ENCODE data around the gene ZBTB17. TPM values are rescaled to one million over a fixed set of nuclear protein-coding genes. Genes with fewer than 3 reads are reported as not detected.

ZBTB17 gene
- total and polyA plus RNA-seq, 2 of the 8 experiments (the other 6 are each of a cell fraction or from before 2014, with no cell fraction given), result 24.7 to 36.2 TPM

DNA sequence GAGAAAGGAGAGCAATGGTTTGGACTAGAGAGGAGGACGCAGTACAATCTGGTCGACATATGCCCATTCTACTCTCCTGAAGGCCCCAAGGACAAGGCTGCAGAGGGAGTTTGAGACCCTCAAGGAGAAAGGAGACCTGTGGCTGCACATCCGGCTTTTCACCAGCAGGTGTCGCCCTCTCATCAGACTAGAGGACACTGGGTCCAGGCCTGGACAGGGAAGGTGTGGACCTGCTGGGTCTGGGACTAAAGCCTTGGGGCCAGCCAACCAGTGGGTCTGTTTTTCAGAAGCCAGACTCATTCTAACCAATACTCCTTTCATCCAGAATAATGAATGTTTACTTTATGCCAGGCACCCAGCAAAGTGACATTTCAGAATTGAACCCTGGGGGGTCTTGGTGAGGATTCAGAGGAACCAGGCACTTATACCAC, 33.1 kb upstream of the ZBTB17 start (continued):
- TF ChIP-seq, protein P1, sequence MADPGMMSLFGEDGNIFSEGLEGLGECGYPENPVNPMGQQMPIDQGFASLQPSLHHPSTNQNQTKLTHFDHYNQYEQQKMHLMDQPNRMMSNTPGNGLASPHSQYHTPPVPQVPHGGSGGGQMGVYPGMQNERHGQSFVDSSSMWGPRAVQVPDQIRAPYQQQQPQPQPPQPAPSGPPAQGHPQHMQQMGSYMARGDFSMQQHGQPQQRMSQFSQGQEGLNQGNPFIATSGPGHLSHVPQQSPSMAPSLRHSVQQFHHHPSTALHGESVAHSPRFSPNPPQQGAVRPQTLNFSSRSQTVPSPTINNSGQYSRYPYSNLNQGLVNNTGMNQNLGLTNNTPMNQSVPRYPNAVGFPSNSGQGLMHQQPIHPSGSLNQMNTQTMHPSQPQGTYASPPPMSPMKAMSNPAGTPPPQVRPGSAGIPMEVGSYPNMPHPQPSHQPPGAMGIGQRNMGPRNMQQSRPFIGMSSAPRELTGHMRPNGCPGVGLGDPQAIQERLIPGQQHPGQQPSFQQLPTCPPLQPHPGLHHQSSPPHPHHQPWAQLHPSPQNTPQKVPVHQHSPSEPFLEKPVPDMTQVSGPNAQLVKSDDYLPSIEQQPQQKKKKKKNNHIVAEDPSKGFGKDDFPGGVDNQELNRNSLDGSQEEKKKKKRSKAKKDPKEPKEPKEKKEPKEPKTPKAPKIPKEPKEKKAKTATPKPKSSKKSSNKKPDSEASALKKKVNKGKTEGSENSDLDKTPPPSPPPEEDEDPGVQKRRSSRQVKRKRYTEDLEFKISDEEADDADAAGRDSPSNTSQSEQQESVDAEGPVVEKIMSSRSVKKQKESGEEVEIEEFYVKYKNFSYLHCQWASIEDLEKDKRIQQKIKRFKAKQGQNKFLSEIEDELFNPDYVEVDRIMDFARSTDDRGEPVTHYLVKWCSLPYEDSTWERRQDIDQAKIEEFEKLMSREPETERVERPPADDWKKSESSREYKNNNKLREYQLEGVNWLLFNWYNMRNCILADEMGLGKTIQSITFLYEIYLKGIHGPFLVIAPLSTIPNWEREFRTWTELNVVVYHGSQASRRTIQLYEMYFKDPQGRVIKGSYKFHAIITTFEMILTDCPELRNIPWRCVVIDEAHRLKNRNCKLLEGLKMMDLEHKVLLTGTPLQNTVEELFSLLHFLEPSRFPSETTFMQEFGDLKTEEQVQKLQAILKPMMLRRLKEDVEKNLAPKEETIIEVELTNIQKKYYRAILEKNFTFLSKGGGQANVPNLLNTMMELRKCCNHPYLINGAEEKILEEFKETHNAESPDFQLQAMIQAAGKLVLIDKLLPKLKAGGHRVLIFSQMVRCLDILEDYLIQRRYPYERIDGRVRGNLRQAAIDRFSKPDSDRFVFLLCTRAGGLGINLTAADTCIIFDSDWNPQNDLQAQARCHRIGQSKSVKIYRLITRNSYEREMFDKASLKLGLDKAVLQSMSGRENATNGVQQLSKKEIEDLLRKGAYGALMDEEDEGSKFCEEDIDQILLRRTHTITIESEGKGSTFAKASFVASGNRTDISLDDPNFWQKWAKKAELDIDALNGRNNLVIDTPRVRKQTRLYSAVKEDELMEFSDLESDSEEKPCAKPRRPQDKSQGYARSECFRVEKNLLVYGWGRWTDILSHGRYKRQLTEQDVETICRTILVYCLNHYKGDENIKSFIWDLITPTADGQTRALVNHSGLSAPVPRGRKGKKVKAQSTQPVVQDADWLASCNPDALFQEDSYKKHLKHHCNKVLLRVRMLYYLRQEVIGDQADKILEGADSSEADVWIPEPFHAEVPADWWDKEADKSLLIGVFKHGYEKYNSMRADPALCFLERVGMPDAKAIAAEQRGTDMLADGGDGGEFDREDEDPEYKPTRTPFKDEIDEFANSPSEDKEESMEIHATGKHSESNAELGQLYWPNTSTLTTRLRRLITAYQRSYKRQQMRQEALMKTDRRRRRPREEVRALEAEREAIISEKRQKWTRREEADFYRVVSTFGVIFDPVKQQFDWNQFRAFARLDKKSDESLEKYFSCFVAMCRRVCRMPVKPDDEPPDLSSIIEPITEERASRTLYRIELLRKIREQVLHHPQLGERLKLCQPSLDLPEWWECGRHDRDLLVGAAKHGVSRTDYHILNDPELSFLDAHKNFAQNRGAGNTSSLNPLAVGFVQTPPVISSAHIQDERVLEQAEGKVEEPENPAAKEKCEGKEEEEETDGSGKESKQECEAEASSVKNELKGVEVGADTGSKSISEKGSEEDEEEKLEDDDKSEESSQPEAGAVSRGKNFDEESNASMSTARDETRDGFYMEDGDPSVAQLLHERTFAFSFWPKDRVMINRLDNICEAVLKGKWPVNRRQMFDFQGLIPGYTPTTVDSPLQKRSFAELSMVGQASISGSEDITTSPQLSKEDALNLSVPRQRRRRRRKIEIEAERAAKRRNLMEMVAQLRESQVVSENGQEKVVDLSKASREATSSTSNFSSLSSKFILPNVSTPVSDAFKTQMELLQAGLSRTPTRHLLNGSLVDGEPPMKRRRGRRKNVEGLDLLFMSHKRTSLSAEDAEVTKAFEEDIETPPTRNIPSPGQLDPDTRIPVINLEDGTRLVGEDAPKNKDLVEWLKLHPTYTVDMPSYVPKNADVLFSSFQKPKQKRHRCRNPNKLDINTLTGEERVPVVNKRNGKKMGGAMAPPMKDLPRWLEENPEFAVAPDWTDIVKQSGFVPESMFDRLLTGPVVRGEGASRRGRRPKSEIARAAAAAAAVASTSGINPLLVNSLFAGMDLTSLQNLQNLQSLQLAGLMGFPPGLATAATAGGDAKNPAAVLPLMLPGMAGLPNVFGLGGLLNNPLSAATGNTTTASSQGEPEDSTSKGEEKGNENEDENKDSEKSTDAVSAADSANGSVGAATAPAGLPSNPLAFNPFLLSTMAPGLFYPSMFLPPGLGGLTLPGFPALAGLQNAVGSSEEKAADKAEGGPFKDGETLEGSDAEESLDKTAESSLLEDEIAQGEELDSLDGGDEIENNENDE (IDR thresholded peaks at IDR 0.05; ENCODE audit: insufficient replicate concordance, low read length), result no peak
- no peak for TF ChIP-seq SP2 (IDR thresholded peaks at IDR 0.05; ENCODE audit: low read length)
- no peak for TF ChIP-seq TAF7 (optimal IDR thresholded peaks at IDR 0.05; ENCODE audit: borderline replicate concordance, low read depth, low read length)
- TF ChIP-seq RAD21 (IDR thresholded peaks at IDR 0.05 in 1 of 2, conservative IDR thresholded peaks at IDR 0.05 in 1 of 2; ENCODE audit: low read depth in 2 of 2, low read length in 2 of 2), result peak; percentile 99
- TF ChIP-seq GABPA (IDR thresholded peaks at IDR 0.05; ENCODE audit: borderline replicate concordance, insufficient read depth, low read length), result peak; percentile 52; the same call in 1 of the 2 replicates
- no peak for TF ChIP-seq RNF2 (IDR thresholded peaks at IDR 0.05; ENCODE audit: borderline replicate concordance, low read depth, low read length, missing control alignments, poor library complexity, severe bottlenecking)
- no peak for TF ChIP-seq POLR2A (IDR thresholded peaks at IDR 0.05; ENCODE audit: control extremely low read depth in 1 of 2, low read depth in 2 of 2, low read length in 2 of 2)
- TF ChIP-seq, protein P2, sequence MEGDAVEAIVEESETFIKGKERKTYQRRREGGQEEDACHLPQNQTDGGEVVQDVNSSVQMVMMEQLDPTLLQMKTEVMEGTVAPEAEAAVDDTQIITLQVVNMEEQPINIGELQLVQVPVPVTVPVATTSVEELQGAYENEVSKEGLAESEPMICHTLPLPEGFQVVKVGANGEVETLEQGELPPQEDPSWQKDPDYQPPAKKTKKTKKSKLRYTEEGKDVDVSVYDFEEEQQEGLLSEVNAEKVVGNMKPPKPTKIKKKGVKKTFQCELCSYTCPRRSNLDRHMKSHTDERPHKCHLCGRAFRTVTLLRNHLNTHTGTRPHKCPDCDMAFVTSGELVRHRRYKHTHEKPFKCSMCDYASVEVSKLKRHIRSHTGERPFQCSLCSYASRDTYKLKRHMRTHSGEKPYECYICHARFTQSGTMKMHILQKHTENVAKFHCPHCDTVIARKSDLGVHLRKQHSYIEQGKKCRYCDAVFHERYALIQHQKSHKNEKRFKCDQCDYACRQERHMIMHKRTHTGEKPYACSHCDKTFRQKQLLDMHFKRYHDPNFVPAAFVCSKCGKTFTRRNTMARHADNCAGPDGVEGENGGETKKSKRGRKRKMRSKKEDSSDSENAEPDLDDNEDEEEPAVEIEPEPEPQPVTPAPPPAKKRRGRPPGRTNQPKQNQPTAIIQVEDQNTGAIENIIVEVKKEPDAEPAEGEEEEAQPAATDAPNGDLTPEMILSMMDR (IDR thresholded peaks at IDR 0.05; ENCODE audit: control extremely low read depth in 1 of 3, insufficient read depth in 1 of 3, low read depth in 1 of 3, low read length in 3 of 3), result peak; percentile 96 to 100 (median 96)

Data from H1 (cell line).